CD4-positive, CD25-positive, alpha-beta regulatory T cell (primary cell): ENCODE results near the gene CARD9. TPM values are rescaled to one million over a fixed set of nuclear protein-coding genes. Genes with fewer than 3 reads are reported as not detected.

Experiments
- ATAC-seq, 2 donors: fragments of 150-1000 bp; cut with Tn5 transposase; one replicate each; pipeline ENCODE4 v1.10.0; 2021; ENCODE audit warnings: low read depth in 2 of 2, moderate number of reproducible peaks in 2 of 2, moderate library complexity in 1 of 2
- DNase-seq, 3 donors: peaks; one replicate each; pipeline versions ENCODE4 v3.0.0 to v3.0.0-alpha.2; 2012 to 2022; ENCODE audit warnings: mixed read lengths in 1 of 3
- H3K27ac ChIP-seq: one replicate; pipeline ENCODE4 v1.7.0; 2013; ENCODE audit warnings: mild to moderate bottlenecking, low read length; ENCODE audit not compliant: insufficient read depth, poor library complexity, severe bottlenecking
- H3K27me3 ChIP-seq: one replicate; pipeline ENCODE4 v1.7.0; 2013; ENCODE audit warnings: low read length; ENCODE audit not compliant: control insufficient read depth, insufficient read depth
- H3K36me3 ChIP-seq: one replicate; pipeline ENCODE4 v1.7.0; 2013; ENCODE audit warnings: mild to moderate bottlenecking, low read length, moderate library complexity; ENCODE audit not compliant: control insufficient read depth, insufficient read depth
- H3K4me1 ChIP-seq: 2 replicates; pipeline ENCODE4 v1.7.0; 2013; ENCODE audit warnings: mild to moderate bottlenecking, low read length; ENCODE audit not compliant: insufficient read depth, control insufficient read depth, poor library complexity, severe bottlenecking
- H3K4me3 ChIP-seq: one replicate; pipeline ENCODE4 v1.7.0; 2013; ENCODE audit warnings: low read depth, mild to moderate bottlenecking, low read length, moderate library complexity
- H3K9me3 ChIP-seq, 2 experiments: 1 replicate in 1 of 2; 2 replicates in 1 of 2; pipeline ENCODE4 v1.7.0; 2013; ENCODE audit warnings: low read length in 2 of 2, mild to moderate bottlenecking in 1 of 2, moderate library complexity in 1 of 2; ENCODE audit not compliant: control insufficient read depth in 2 of 2
- H3K27ac Mint-ChIP-seq, 3 donors: one replicate each; pipeline ENCODE4 v1.8.0; 2020 to 2022; ENCODE audit warnings: mild to moderate bottlenecking in 3 of 3, mixed read lengths in 3 of 3, moderate library complexity in 2 of 3
- H3K27me3 Mint-ChIP-seq: one replicate; pipeline ENCODE4 v1.8.0; 2022; ENCODE audit warnings: mild to moderate bottlenecking, mixed read lengths
- H3K36me3 Mint-ChIP-seq: one replicate; pipeline ENCODE4 v1.8.0; 2020; ENCODE audit warnings: mixed read lengths
- H3K4me1 Mint-ChIP-seq, 4 donors: one replicate each; pipeline ENCODE4 v1.8.0; 2020 to 2022; ENCODE audit warnings: mixed read lengths in 4 of 4, mild to moderate bottlenecking in 1 of 4
- H3K4me3 Mint-ChIP-seq, 4 donors: one replicate each; pipeline ENCODE4 v1.8.0; 2020 to 2022; ENCODE audit warnings: mild to moderate bottlenecking in 4 of 4, mixed read lengths in 4 of 4, moderate library complexity in 3 of 4
- H3K9me3 Mint-ChIP-seq, 7 donors: one replicate each; pipeline ENCODE4 v1.8.0; 2020 to 2022; ENCODE audit warnings: mixed read lengths in 7 of 7, mild to moderate bottlenecking in 3 of 7, moderate library complexity in 2 of 7
- polyA plus RNA-seq, 4 donors: library from polyadenylated mRNA; unstranded; fragments of 300-500 nt; fragmentation: Illumina TruSeq; gene quantifications; one replicate each; pipeline ENCODE4 v1.2.3, GENCODE V29; 2021
- total RNA-seq: library from RNA; stranded (reverse); gene quantifications from one replicate; pipeline ENCODE4 v1.2.3, GENCODE V29; 2022

CARD9 gene
- total and polyA plus RNA-seq, 5 donors from 2014 or later = 0.23 to 0.82 (median 0.35) TPM

- H3K36me3 Mint-ChIP-seq = no peaks in the 10 kb centered on the region
- no peaks in the 10 kb centered on the region for H3K4me1 ChIP-seq
- DNase-seq = no peak
These were observed 37.2 kb downstream of the CARD9 start for GRCh38 chr9:136336156-136336870.

GRCh38 chr9:136335296-136336155 is 37.9 kb downstream of the CARD9 start:
- DNase-seq (no peak), ATAC-seq (no peak)
- Mint-ChIP-seq H3K27me3 (no peaks in the 10 kb centered on the region), H3K9me3 (no peaks in the 10 kb centered on the region), H3K4me1 (no peaks in the 10 kb centered on the region), H3K36me3 (no peaks in the 10 kb centered on the region), H3K4me3 (no peak overlapping the region), H3K27ac (no peak overlapping the region)
- Histone ChIP-seq H3K4me3 (no peak overlapping the region), H3K27me3 (no peaks in the 10 kb centered on the region), H3K27ac (no peak overlapping the region), H3K36me3 (no peaks in the 10 kb centered on the region), H3K4me1 (no peaks in the 10 kb centered on the region), H3K9me3 (no peaks in the 10 kb centered on the region)

More at GRCh38 chr9:136336156-136336870, 37.2 kb downstream of the CARD9 start:
- no peaks in the 10 kb centered on the region for H3K36me3 ChIP-seq
- no peak overlapping the region for H3K4me3 ChIP-seq
- ATAC-seq = no peak
- H3K27me3 ChIP-seq = no peaks in the 10 kb centered on the region
- H3K4me1 Mint-ChIP-seq = no peaks in the 10 kb centered on the region
- no peak overlapping the region for H3K4me3 Mint-ChIP-seq
- H3K27me3 Mint-ChIP-seq = no peaks in the 10 kb centered on the region
- H3K9me3 ChIP-seq = no peaks in the 10 kb centered on the region
- no peak overlapping the region for H3K27ac ChIP-seq
- no peaks in the 10 kb centered on the region for H3K9me3 Mint-ChIP-seq
- no peak overlapping the region for H3K27ac Mint-ChIP-seq

- Histone ChIP-seq H3K36me3 (no peaks in the 10 kb centered on the region), H3K27ac (no peak overlapping the region), H3K27me3 (no peaks in the 10 kb centered on the region), H3K9me3 (no peaks in the 10 kb centered on the region), H3K4me3 (no peak overlapping the region), H3K4me1 (no peaks in the 10 kb centered on the region)
- ATAC-seq = no peak
- H3K27me3 Mint-ChIP-seq = no peaks in the 10 kb centered on the region
- no peaks in the 10 kb centered on the region for H3K36me3 Mint-ChIP-seq
- no peaks in the 10 kb centered on the region for H3K9me3 Mint-ChIP-seq
- DNase-seq = no peak
- H3K4me1 Mint-ChIP-seq = no peaks in the 10 kb centered on the region
- no peak overlapping the region for H3K4me3 Mint-ChIP-seq
- no peak overlapping the region for H3K27ac Mint-ChIP-seq
These were observed 38.9 kb downstream of the CARD9 start for GRCh38 chr9:136334541-136334940.

- Histone ChIP-seq H3K27me3 (no peaks in the 10 kb centered on the region), H3K9me3 (no peaks in the 10 kb centered on the region), H3K27ac (no peak overlapping the region), H3K36me3 (no peaks in the 10 kb centered on the region), H3K4me1 (peaks cover 3% of the 10 kb centered on the region), H3K4me3 (no peak overlapping the region)
- no peaks in the 10 kb centered on the region for H3K27me3 Mint-ChIP-seq
- no peak overlapping the region for H3K27ac Mint-ChIP-seq
- H3K4me3 Mint-ChIP-seq = no peak overlapping the region
- DNase-seq (no peak), ATAC-seq (no peak)
- no peaks in the 10 kb centered on the region for H3K9me3 Mint-ChIP-seq
- peaks cover 0 to 5% (median 2%) of the 10 kb centered on the region in 4 donors for H3K4me1 Mint-ChIP-seq
- H3K36me3 Mint-ChIP-seq = no peaks in the 10 kb centered on the region
These were observed 40.0 kb downstream of the CARD9 start for GRCh38 chr9:136333486-136333885.

GRCh38 chr9:136333045-136333444 is 40.4 kb downstream of the CARD9 start:
- no peak overlapping the region for H3K4me3 Mint-ChIP-seq
- no peak overlapping the region for H3K4me3 ChIP-seq
- no peaks in the 10 kb centered on the region for H3K36me3 ChIP-seq
- no peaks in the 10 kb centered on the region for H3K27me3 Mint-ChIP-seq
- ATAC-seq = no peak
- H3K4me1 Mint-ChIP-seq = peaks cover 0 to 5% (median 2%) of the 10 kb centered on the region in 4 donors
- H3K9me3 Mint-ChIP-seq = no peaks in the 10 kb centered on the region
- no peak for DNase-seq
- no peak overlapping the region for H3K27ac Mint-ChIP-seq
- H3K27me3 ChIP-seq = no peaks in the 10 kb centered on the region
- H3K4me1 ChIP-seq = peaks cover 7% of the 10 kb centered on the region
- H3K9me3 ChIP-seq = no peaks in the 10 kb centered on the region
- no peaks in the 10 kb centered on the region for H3K36me3 Mint-ChIP-seq
- H3K27ac ChIP-seq = no peak overlapping the region

- Histone ChIP-seq H3K36me3 (no peaks in the 10 kb centered on the region), H3K9me3 (no peaks in the 10 kb centered on the region), H3K4me1 (peaks cover 9% of the 10 kb centered on the region), H3K4me3 (no peak overlapping the region), H3K27ac (no peak overlapping the region), H3K27me3 (no peaks in the 10 kb centered on the region)
- Mint-ChIP-seq H3K36me3 (no peaks in the 10 kb centered on the region), H3K4me3 (no peak overlapping the region), H3K9me3 (no peaks in the 10 kb centered on the region), H3K27ac (no peak overlapping the region), H3K4me1 (peaks cover 0 to 5% (median 2%) of the 10 kb centered on the region in 4 donors), H3K27me3 (no peaks in the 10 kb centered on the region)
- ATAC-seq (no peak), DNase-seq (no peak)
These were observed 40.9 kb downstream of the CARD9 start for GRCh38 chr9:136332482-136332983.

GRCh38 chr9:136331556-136332481 is 41.6 kb downstream of the CARD9 start:
- Mint-ChIP-seq H3K27me3 (no peaks in the 10 kb centered on the region), H3K9me3 (no peaks in the 10 kb centered on the region), H3K4me1 (peaks cover 0 to 5% (median 2%) of the 10 kb centered on the region in 4 donors), H3K4me3 (no peak overlapping the region), H3K36me3 (no peaks in the 10 kb centered on the region), H3K27ac (no peak overlapping the region)
- H3K9me3 ChIP-seq = no peaks in the 10 kb centered on the region
- no peak for ATAC-seq
- H3K4me3 ChIP-seq = no peak overlapping the region
- DNase-seq = no peak
- H3K36me3 ChIP-seq = no peaks in the 10 kb centered on the region
- H3K27me3 ChIP-seq = no peaks in the 10 kb centered on the region
- no peak overlapping the region for H3K27ac ChIP-seq
- H3K4me1 ChIP-seq = peaks cover 12% of the 10 kb centered on the region
